ENCODE results near the gene FBXO45.

FBXO45 gene

GRCh38 chr3:196624907-196625306 lies 56.4 kb downstream of the FBXO45 start:
- Histone ChIP-seq H3K27ac (ENCODE audit: low read length) (peak overlapping the region; percentile 34; the same call in 1 of the 2 replicates), H3K4me2 (ENCODE audit: insufficient read depth, low read length) (no peak overlapping the region), H3K36me3 (ENCODE audit: insufficient read depth, low read length) (no peaks in the 10 kb centered on the region), H3K9ac (ENCODE audit: low read depth, low read length) (no peak overlapping the region), H3K79me2 (ENCODE audit: insufficient read depth, low read length) (0 out of 2 replicates have a peak, but pooled peaks cover 1% of the 10 kb centered on the region), H3K4me3 (ENCODE audit: low read depth in 1 of 2, low read length in 2 of 2) (no peak overlapping the region), H4K20me1 (ENCODE audit: insufficient read depth, low read length) (no peaks in the 10 kb centered on the region), H3K4me1 (ENCODE audit: insufficient read depth, low read length) (peaks cover 33% of the 10 kb centered on the region), H3K9me3 (ENCODE audit: insufficient read depth, low read length, severe bottlenecking) (no peaks in the 10 kb centered on the region), H2AFZ (ENCODE audit: low read depth, low read length) (peak overlapping the region; percentile 49), H3K27me3 (ENCODE audit: insufficient read depth, low read length, poor library complexity) (no peaks in the 10 kb centered on the region)
- DNase-seq (no peak), ATAC-seq (ENCODE audit: insufficient read depth, low read depth) (no peak)
- no peak for TF ChIP-seq CTCF (IDR thresholded peaks at IDR 0.05; ENCODE audit: borderline replicate concordance, extremely low read depth, low read length, poor library complexity, severe bottlenecking)
- no peak for TF ChIP-seq EZH2 (IDR thresholded peaks at IDR 0.05; ENCODE audit: borderline replicate concordance, low read depth, low read length, severe bottlenecking)

GRCh38 chr3:196625331-196625730 lies 56.9 kb downstream of the FBXO45 start:
- no peak overlapping the region for H3K4me3 ChIP-seq (ENCODE audit: low read depth in 1 of 2, low read length in 2 of 2)
- H3K4me1 ChIP-seq (ENCODE audit: insufficient read depth, low read length), result peaks cover 38% of the 10 kb centered on the region
- no peaks in the 10 kb centered on the region for H4K20me1 ChIP-seq (ENCODE audit: insufficient read depth, low read length)
- no peaks in the 10 kb centered on the region for H3K9me3 ChIP-seq (ENCODE audit: insufficient read depth, low read length, severe bottlenecking)
- 0 out of 2 replicates have a peak, but pooled peaks cover 2% of the 10 kb centered on the region for H3K79me2 ChIP-seq (ENCODE audit: insufficient read depth, low read length)
- TF ChIP-seq EZH2 (IDR thresholded peaks at IDR 0.05; ENCODE audit: borderline replicate concordance, low read depth, low read length, severe bottlenecking), result no peak
- no peak for TF ChIP-seq CTCF (IDR thresholded peaks at IDR 0.05; ENCODE audit: borderline replicate concordance, extremely low read depth, low read length, poor library complexity, severe bottlenecking)
- no peaks in the 10 kb centered on the region for H3K27me3 ChIP-seq (ENCODE audit: insufficient read depth, low read length, poor library complexity)
- DNase-seq, result no peak
- no peak for ATAC-seq (ENCODE audit: insufficient read depth, low read depth)
- no peak overlapping the region; the same call in 1 of the 2 replicates for H3K27ac ChIP-seq (ENCODE audit: low read length)
- no peak overlapping the region for H2AFZ ChIP-seq (ENCODE audit: low read depth, low read length)
- H3K9ac ChIP-seq (ENCODE audit: low read depth, low read length), result no peak overlapping the region
- H3K4me2 ChIP-seq (ENCODE audit: insufficient read depth, low read length), result no peak overlapping the region
- no peaks in the 10 kb centered on the region for H3K36me3 ChIP-seq (ENCODE audit: insufficient read depth, low read length)

GRCh38 chr3:196627918-196628231 lies 59.4 kb downstream of the FBXO45 start:
- Histone ChIP-seq H4K20me1 (ENCODE audit: insufficient read depth, low read length) (no peaks in the 10 kb centered on the region), H3K36me3 (ENCODE audit: insufficient read depth, low read length) (no peaks in the 10 kb centered on the region), H3K79me2 (ENCODE audit: insufficient read depth, low read length) (peaks cover 5% of the 10 kb centered on the region), H3K4me1 (ENCODE audit: insufficient read depth, low read length) (peaks cover 55% of the 10 kb centered on the region), H3K27ac (ENCODE audit: low read length) (peak overlapping the region; percentile 66), H3K9ac (ENCODE audit: low read depth, low read length) (no peak overlapping the region), H3K27me3 (ENCODE audit: insufficient read depth, low read length, poor library complexity) (no peaks in the 10 kb centered on the region), H2AFZ (ENCODE audit: low read depth, low read length) (no peak overlapping the region), H3K9me3 (ENCODE audit: insufficient read depth, low read length, severe bottlenecking) (no peaks in the 10 kb centered on the region), H3K4me3 (ENCODE audit: low read depth in 1 of 2, low read length in 2 of 2) (no peak overlapping the region), H3K4me2 (ENCODE audit: insufficient read depth, low read length) (no peak overlapping the region)
- DNase-seq (no peak), ATAC-seq (ENCODE audit: insufficient read depth, low read depth) (no peak)
- TF ChIP-seq EZH2 (IDR thresholded peaks at IDR 0.05; ENCODE audit: borderline replicate concordance, low read depth, low read length, severe bottlenecking) (no peak), CTCF (IDR thresholded peaks at IDR 0.05; ENCODE audit: borderline replicate concordance, extremely low read depth, low read length, poor library complexity, severe bottlenecking) (no peak)

DNA sequence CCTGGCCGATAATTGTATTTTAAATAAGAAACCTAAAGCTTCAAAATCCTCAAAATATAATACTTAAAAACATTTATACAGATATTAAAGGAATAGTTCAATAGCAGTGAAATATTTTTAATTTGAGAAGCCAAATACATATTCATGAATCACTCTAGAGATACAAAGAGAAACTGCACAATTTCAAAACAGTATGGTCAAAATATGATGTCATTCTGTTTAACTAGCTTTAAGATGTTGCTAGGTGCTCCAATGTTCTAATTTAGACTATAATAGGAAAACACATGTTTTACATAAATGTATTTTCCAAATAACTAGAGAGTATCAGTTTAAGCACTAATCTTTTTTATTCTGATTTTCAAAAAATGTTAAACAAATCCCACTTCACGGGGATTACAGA lies 60.8 kb downstream of the FBXO45 start:
- Histone ChIP-seq H3K9me3 (ENCODE audit: insufficient read depth, low read length, severe bottlenecking) (no peaks in the 10 kb centered on the region), H3K4me3 (ENCODE audit: low read depth in 1 of 2, low read length in 2 of 2) (no peak overlapping the region), H3K9ac (ENCODE audit: low read depth, low read length) (no peak overlapping the region), H3K79me2 (ENCODE audit: insufficient read depth, low read length) (peaks cover 18% of the 10 kb centered on the region), H3K4me2 (ENCODE audit: insufficient read depth, low read length) (no peak overlapping the region), H3K27me3 (ENCODE audit: insufficient read depth, low read length, poor library complexity) (no peaks in the 10 kb centered on the region), H3K27ac (ENCODE audit: low read length) (peak overlapping the region; percentile 96), H3K36me3 (ENCODE audit: insufficient read depth, low read length) (peaks cover 6% of the 10 kb centered on the region; the same call in 1 of the 2 replicates), H4K20me1 (ENCODE audit: insufficient read depth, low read length) (no peaks in the 10 kb centered on the region), H3K4me1 (ENCODE audit: insufficient read depth, low read length) (peaks cover 65% of the 10 kb centered on the region), H2AFZ (ENCODE audit: low read depth, low read length) (no peak overlapping the region)
- DNase-seq, result no peak
- ATAC-seq (ENCODE audit: insufficient read depth, low read depth), result no peak
- TF ChIP-seq EZH2 (IDR thresholded peaks at IDR 0.05; ENCODE audit: borderline replicate concordance, low read depth, low read length, severe bottlenecking) (no peak), CTCF (IDR thresholded peaks at IDR 0.05; ENCODE audit: borderline replicate concordance, extremely low read depth, low read length, poor library complexity, severe bottlenecking) (no peak)
